ENCODE results near the gene ENPEP.

ENPEP gene

DNA sequence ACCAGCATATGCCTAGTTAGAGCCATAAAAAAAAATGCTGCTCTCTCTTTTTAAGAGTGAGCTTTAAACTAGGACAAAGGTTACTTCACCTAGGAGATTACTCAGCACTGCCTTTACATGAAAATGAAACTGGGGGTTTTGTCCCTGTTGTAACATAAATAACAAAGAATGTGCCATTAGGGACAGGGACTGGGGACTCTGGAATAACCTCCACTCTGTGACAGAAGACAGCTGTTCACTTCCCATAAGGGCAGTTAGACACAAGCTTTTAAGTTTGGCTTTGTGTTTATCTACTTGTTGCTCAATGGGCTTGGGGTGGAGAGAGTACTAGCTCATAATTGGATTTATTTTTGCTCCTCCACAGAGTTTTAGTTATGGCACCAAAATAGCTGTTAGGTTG lies 11.9 kb downstream of the ENPEP start:
- peaks cover 23% of the 10 kb centered on the region for H3K4me1 ChIP-seq (ENCODE audit: low read depth, poor library complexity, severe bottlenecking)
- H3K9ac ChIP-seq = peak overlapping the region; percentile 3; the same call in 1 of the 2 replicates
- no peak overlapping the region for H3K4me3 ChIP-seq (IDR thresholded peaks at IDR 0.05; ENCODE audit: insufficient read depth, low read depth, low read length)

DNA sequence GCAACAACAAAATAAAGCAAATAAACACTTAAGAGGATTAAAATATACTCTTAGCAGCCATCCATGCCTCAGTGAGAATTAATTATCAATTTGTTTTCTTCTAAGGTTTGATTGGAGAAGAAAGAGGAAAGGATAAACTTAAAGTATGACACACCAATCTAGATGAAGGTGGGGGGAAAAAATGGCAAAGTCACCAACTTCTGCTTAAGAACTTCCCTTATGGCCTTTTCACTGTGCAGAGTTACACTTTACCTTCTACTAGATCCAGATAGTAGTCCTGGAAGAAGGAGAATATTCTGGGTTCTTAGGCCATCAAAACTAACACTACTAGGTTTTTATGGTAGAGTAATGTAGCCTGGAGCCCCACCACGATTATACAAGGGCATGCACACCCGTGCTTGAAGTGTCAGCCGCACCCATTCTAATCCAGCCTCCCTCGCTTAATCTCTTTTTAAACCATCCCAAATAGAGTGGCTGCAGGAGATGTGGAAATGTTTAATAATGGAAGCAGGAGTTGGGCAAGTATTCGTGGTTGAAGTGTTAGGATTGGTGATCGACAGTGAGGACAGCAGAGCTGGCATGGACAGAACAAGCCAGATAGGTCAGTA lies 14.1 kb downstream of the ENPEP start:
- Histone ChIP-seq H3K27ac (no peak overlapping the region), H3K36me3 (ENCODE audit: insufficient read depth) (no peaks in the 10 kb centered on the region), H3K4me1 (ENCODE audit: low read depth, poor library complexity, severe bottlenecking) (peaks cover 20% of the 10 kb centered on the region), H3K4me3 (IDR thresholded peaks at IDR 0.05; ENCODE audit: insufficient read depth, low read depth, low read length) (no peak overlapping the region), H3K79me2 (ENCODE audit: insufficient read depth, low read depth) (no peaks in the 10 kb centered on the region), H3K4me2 (no peak overlapping the region), H3K27me3 (ENCODE audit: insufficient read depth, low read depth) (no peaks in the 10 kb centered on the region), H2AFZ (ENCODE audit: low read depth) (no peak overlapping the region), H3K9ac (no peak overlapping the region), H4K20me1 (ENCODE audit: insufficient read depth) (no peaks in the 10 kb centered on the region)
- no peak for TF ChIP-seq CTCF (conservative IDR thresholded peaks at IDR 0.05; ENCODE audit: low read depth, low read length)

More for the DNA sequence above, 11.9 kb downstream of the ENPEP start:
- Histone ChIP-seq H3K79me2 (ENCODE audit: insufficient read depth, low read depth) (no peaks in the 10 kb centered on the region), H3K27me3 (ENCODE audit: insufficient read depth, low read depth) (no peaks in the 10 kb centered on the region), H3K4me2 (peak overlapping the region; percentile 30), H2AFZ (ENCODE audit: low read depth) (peak overlapping the region; percentile 19), H4K20me1 (ENCODE audit: insufficient read depth) (no peaks in the 10 kb centered on the region), H3K36me3 (ENCODE audit: insufficient read depth) (no peaks in the 10 kb centered on the region), H3K27ac (peak overlapping the region; percentile 23)
- no peak for TF ChIP-seq CTCF (conservative IDR thresholded peaks at IDR 0.05; ENCODE audit: low read depth, low read length)

DNA sequence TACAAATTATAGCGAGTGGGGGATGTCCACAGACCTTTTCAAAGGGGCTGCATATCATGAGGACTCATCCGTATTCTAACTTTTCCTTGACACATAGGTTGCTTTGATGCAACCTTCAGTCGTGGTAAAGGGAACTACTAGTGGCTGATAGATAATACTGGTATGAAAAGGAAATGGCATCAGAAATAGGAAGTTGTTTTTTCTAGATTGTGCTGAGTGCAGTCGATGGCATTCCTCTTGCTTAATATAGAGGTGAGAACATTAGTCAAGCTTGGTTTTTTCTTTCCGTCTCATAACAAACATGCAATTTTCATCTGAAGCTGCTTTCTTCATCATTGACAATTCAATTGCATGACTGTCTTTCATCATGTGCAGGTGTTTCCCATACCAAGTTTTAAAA lies 16.6 kb downstream of the ENPEP start:
- H3K27ac ChIP-seq = no peak overlapping the region
- no peaks in the 10 kb centered on the region for H3K36me3 ChIP-seq (ENCODE audit: insufficient read depth)
- H3K4me2 ChIP-seq = no peak overlapping the region

GRCh38 chr4:110493520-110493919 lies 17.6 kb downstream of the ENPEP start:
- no peaks in the 10 kb centered on the region for H4K20me1 ChIP-seq (ENCODE audit: insufficient read depth)
- H3K36me3 ChIP-seq (ENCODE audit: insufficient read depth) = no peaks in the 10 kb centered on the region
- no peak overlapping the region for H3K27ac ChIP-seq
- TF ChIP-seq CTCF (conservative IDR thresholded peaks at IDR 0.05; ENCODE audit: low read depth, low read length) = no peak
- no peaks in the 10 kb centered on the region for H3K79me2 ChIP-seq (ENCODE audit: insufficient read depth, low read depth)
- peaks cover 3% of the 10 kb centered on the region for H3K4me1 ChIP-seq (ENCODE audit: low read depth, poor library complexity, severe bottlenecking)
- no peak overlapping the region for H3K9ac ChIP-seq
- H3K4me3 ChIP-seq (IDR thresholded peaks at IDR 0.05; ENCODE audit: insufficient read depth, low read depth, low read length) = no peak overlapping the region
- no peaks in the 10 kb centered on the region for H3K27me3 ChIP-seq (ENCODE audit: insufficient read depth, low read depth)
- H3K4me2 ChIP-seq = no peak overlapping the region
- H2AFZ ChIP-seq (ENCODE audit: low read depth) = no peak overlapping the region

More for the DNA sequence above, 16.6 kb downstream of the ENPEP start:
- no peak overlapping the region for H2AFZ ChIP-seq (ENCODE audit: low read depth)
- H3K9ac ChIP-seq = no peak overlapping the region
- no peaks in the 10 kb centered on the region for H3K79me2 ChIP-seq (ENCODE audit: insufficient read depth, low read depth)
- H3K27me3 ChIP-seq (ENCODE audit: insufficient read depth, low read depth) = no peaks in the 10 kb centered on the region
- no peak for TF ChIP-seq CTCF (conservative IDR thresholded peaks at IDR 0.05; ENCODE audit: low read depth, low read length)
- H4K20me1 ChIP-seq (ENCODE audit: insufficient read depth) = no peaks in the 10 kb centered on the region
- H3K4me1 ChIP-seq (ENCODE audit: low read depth, poor library complexity, severe bottlenecking) = peaks cover 13% of the 10 kb centered on the region
- H3K4me3 ChIP-seq (IDR thresholded peaks at IDR 0.05; ENCODE audit: insufficient read depth, low read depth, low read length) = no peak overlapping the region

Data from KMS-11 (cell line).